Mesendoderm (in vitro differentiated cells): ENCODE results near the gene RAB37.
A peak's percentile ranks its signal among the peaks of the same experiment; 100 is the strongest.

Source experiments
- DNase-seq: peaks from one replicate; pipeline ENCODE4 v3.0.0; 2013
- H2AK5ac ChIP-seq: 2 replicates; pipeline ENCODE4 v1.6.1; 2013; ENCODE audit warnings: low read length, inconsistent platforms
- H2BK120ac ChIP-seq: 2 replicates; pipeline ENCODE4 v1.6.1; 2013; ENCODE audit warnings: low read depth, mild to moderate bottlenecking, low read length, moderate library complexity, mixed read lengths
- H2BK15ac ChIP-seq: replicated peaks from 2 replicates; pipeline ENCODE4 v1.6.1; 2013; ENCODE audit warnings: low read depth, mild to moderate bottlenecking, moderate library complexity
- H2BK5ac ChIP-seq: 2 replicates; pipeline ENCODE4 v1.6.1; 2013; ENCODE audit warnings: low read length, inconsistent platforms
- H3K18ac ChIP-seq: 2 replicates; pipeline ENCODE4 v1.6.1; 2013; ENCODE audit warnings: mild to moderate bottlenecking, low read length, mixed read lengths
- H3K23ac ChIP-seq: one replicate; pipeline ENCODE4 v1.6.1; 2013; ENCODE audit warnings: low read length
- H3K27ac ChIP-seq: 2 replicates; pipeline ENCODE4 v1.5.1; 2013; ENCODE audit warnings: low read depth, mild to moderate bottlenecking, inconsistent platforms, low read length, moderate library complexity
- H3K27me3 ChIP-seq: 2 replicates; pipeline ENCODE4 v1.6.1; 2013; ENCODE audit warnings: low read length, control low read depth, mild to moderate bottlenecking, inconsistent platforms; ENCODE audit not compliant: insufficient read depth, poor library complexity
- H3K36me3 ChIP-seq: 2 replicates; pipeline ENCODE4 v1.6.1; 2013; ENCODE audit warnings: low read length, inconsistent platforms; ENCODE audit not compliant: control insufficient read depth, insufficient read depth
- H3K4ac ChIP-seq: one replicate; pipeline ENCODE4 v1.6.1; 2013; ENCODE audit warnings: low read depth, mild to moderate bottlenecking, low read length, moderate library complexity
- H3K4me1 ChIP-seq: 2 replicates; pipeline ENCODE4 v1.6.1; 2013; ENCODE audit warnings: low read depth, low read length, inconsistent platforms; ENCODE audit not compliant: control insufficient read depth
- H3K4me2 ChIP-seq: 2 replicates; pipeline ENCODE4 v1.6.1; 2013; ENCODE audit warnings: low read length
- H3K4me3 ChIP-seq: 2 replicates; pipeline ENCODE4 v1.5.1; 2013; ENCODE audit warnings: mild to moderate bottlenecking, low read length
- H3K56ac ChIP-seq: one replicate; pipeline ENCODE4 v1.6.1; 2013; ENCODE audit warnings: low read length
- H3K79me1 ChIP-seq: 2 replicates; pipeline ENCODE4 v1.6.1; 2013; ENCODE audit warnings: low read length, inconsistent platforms
- H3K79me2 ChIP-seq: 2 replicates; pipeline ENCODE4 v1.6.1; 2013; ENCODE audit warnings: mild to moderate bottlenecking, low read length; ENCODE audit not compliant: control insufficient read depth, insufficient read depth
- H3K9ac ChIP-seq: 2 replicates; pipeline ENCODE4 v1.6.1; 2013; ENCODE audit warnings: low read length, inconsistent platforms
- H4K5ac ChIP-seq: one replicate; pipeline ENCODE4 v1.6.1; 2013; ENCODE audit warnings: low read length
- H4K8ac ChIP-seq: one replicate; pipeline ENCODE4 v1.6.1; 2013; ENCODE audit warnings: low read depth, mild to moderate bottlenecking, control low read depth, low read length, moderate library complexity
- WGBS: extraction: QIAGEN DNeasy Blood & Tissue Kit; methylation state at CpG from one replicate; pipeline ENCODE4 v1.1.7; 2013; ENCODE audit warnings: low lambda C conversion rate, missing lambda C conversion rate; ENCODE audit not compliant: insufficient coverage; ENCODE audit errors: extremely low coverage; 5-methylcytosine and 5-hydroxymethylcytosine counted together

Gene RAB37

GRCh38 chr17:74759941-74760340, 22.9 kb downstream of the RAB37 start:
- Histone ChIP-seq H2BK120ac (no peak overlapping the region), H2BK5ac (no peak overlapping the region), H3K27ac (peak overlapping the region; percentile 42), H4K5ac (no peak overlapping the region), H3K56ac (peak overlapping the region; percentile 67), H3K27me3 (no peaks in the 10 kb centered on the region), H3K4me3 (no peak overlapping the region), H3K4me2 (no peak overlapping the region), H3K4me1 (peaks cover 19% of the 10 kb centered on the region), H3K79me1 (peaks cover 52% of the 10 kb centered on the region), H2AK5ac (no peak overlapping the region), H3K9ac (peak overlapping the region; percentile 39), H3K79me2 (peaks cover 57% of the 10 kb centered on the region), H3K36me3 (no peaks in the 10 kb centered on the region), H3K4ac (no peak overlapping the region), H3K23ac (no peak overlapping the region), H3K18ac (no peak overlapping the region), H4K8ac (no peak overlapping the region), H2BK15ac (no peak overlapping the region)
- no CpG with 5 or more reads among the region's 10 CpGs for WGBS
- peak; percentile 69 for DNase-seq

- H3K4me2 ChIP-seq, result no peak overlapping the region
- peaks cover 19% of the 10 kb centered on the region for H3K4me1 ChIP-seq
- no peak overlapping the region for H4K5ac ChIP-seq
- DNase-seq, result no peak
- no peak overlapping the region for H3K4me3 ChIP-seq
- H3K79me2 ChIP-seq, result peaks cover 51% of the 10 kb centered on the region
- H3K56ac ChIP-seq, result peak overlapping the region; percentile 67
- no CpG with 5 or more reads among the region's 7 CpGs for WGBS
- H3K9ac ChIP-seq, result peak overlapping the region; percentile 39
- no peak overlapping the region for H2BK15ac ChIP-seq
- peak overlapping the region; percentile 42 for H3K27ac ChIP-seq
- no peak overlapping the region for H3K23ac ChIP-seq
- no peak overlapping the region for H2BK5ac ChIP-seq
- H3K18ac ChIP-seq, result peak overlapping the region; percentile 8
- H2BK120ac ChIP-seq, result no peak overlapping the region
- H3K4ac ChIP-seq, result no peak overlapping the region
- peaks cover 46% of the 10 kb centered on the region for H3K79me1 ChIP-seq
- H3K36me3 ChIP-seq, result no peaks in the 10 kb centered on the region
- H2AK5ac ChIP-seq, result no peak overlapping the region
- no peak overlapping the region for H4K8ac ChIP-seq
- no peaks in the 10 kb centered on the region for H3K27me3 ChIP-seq
Measured at GRCh38 chr17:74760404-74761105, 23.5 kb downstream of the RAB37 start.

- Histone ChIP-seq H2BK120ac (no peak overlapping the region), H2AK5ac (no peak overlapping the region), H3K4ac (no peak overlapping the region), H3K27me3 (no peaks in the 10 kb centered on the region), H3K56ac (no peak overlapping the region), H3K36me3 (no peaks in the 10 kb centered on the region), H3K79me2 (peaks cover 49% of the 10 kb centered on the region), H3K27ac (no peak overlapping the region), H3K4me3 (no peak overlapping the region), H4K5ac (no peak overlapping the region), H3K9ac (no peak overlapping the region), H4K8ac (no peak overlapping the region), H3K4me1 (peaks cover 19% of the 10 kb centered on the region), H3K23ac (no peak overlapping the region), H2BK5ac (no peak overlapping the region), H2BK15ac (no peak overlapping the region), H3K18ac (no peak overlapping the region), H3K4me2 (no peak overlapping the region), H3K79me1 (peaks cover 45% of the 10 kb centered on the region)
- no peak for DNase-seq
- no CpG with 5 or more reads among the region's 5 CpGs for WGBS
Measured at GRCh38 chr17:74761419-74761818, 24.4 kb downstream of the RAB37 start.

- Histone ChIP-seq H2AK5ac (no peak overlapping the region), H3K4ac (no peak overlapping the region), H3K18ac (no peak overlapping the region), H3K56ac (no peak overlapping the region), H2BK5ac (no peak overlapping the region), H3K79me1 (peaks cover 45% of the 10 kb centered on the region), H3K27me3 (no peaks in the 10 kb centered on the region), H3K27ac (no peak overlapping the region), H3K79me2 (peaks cover 44% of the 10 kb centered on the region), H3K4me2 (no peak overlapping the region), H3K23ac (no peak overlapping the region), H2BK120ac (no peak overlapping the region), H3K4me3 (no peak overlapping the region), H4K5ac (no peak overlapping the region), H3K9ac (no peak overlapping the region), H3K4me1 (peaks cover 19% of the 10 kb centered on the region), H3K36me3 (peaks cover 2% of the 10 kb centered on the region), H2BK15ac (no peak overlapping the region), H4K8ac (no peak overlapping the region)
- no peak for DNase-seq
- no CpG with 5 or more reads among the region's 11 CpGs for WGBS
Measured at GRCh38 chr17:74761931-74762330, 24.9 kb downstream of the RAB37 start.

GRCh38 chr17:74763565-74764387, 26.7 kb downstream of the RAB37 start:
- WGBS, result no CpG with 5 or more reads among the region's 16 CpGs
- Histone ChIP-seq H3K27ac (no peak overlapping the region), H3K27me3 (no peaks in the 10 kb centered on the region)

More at GRCh38 chr17:74763565-74764387, 26.7 kb downstream of the RAB37 start:
- DNase-seq, result no peak
- no peak overlapping the region for H2BK5ac ChIP-seq
- H4K8ac ChIP-seq, result no peak overlapping the region
- H2BK15ac ChIP-seq, result no peak overlapping the region
- H2BK120ac ChIP-seq, result no peak overlapping the region
- H3K23ac ChIP-seq, result no peak overlapping the region
- H3K79me2 ChIP-seq, result peaks cover 27% of the 10 kb centered on the region
- no peak overlapping the region for H3K4me3 ChIP-seq
- no peak overlapping the region for H3K4ac ChIP-seq
- peaks cover 34% of the 10 kb centered on the region for H3K79me1 ChIP-seq
- H3K36me3 ChIP-seq, result peaks cover 2% of the 10 kb centered on the region
- no peak overlapping the region for H4K5ac ChIP-seq
- no peak overlapping the region for H2AK5ac ChIP-seq
- H3K9ac ChIP-seq, result no peak overlapping the region
- H3K18ac ChIP-seq, result no peak overlapping the region
- no peak overlapping the region for H3K4me2 ChIP-seq
- H3K56ac ChIP-seq, result no peak overlapping the region
- H3K4me1 ChIP-seq, result peaks cover 15% of the 10 kb centered on the region
